ENCODE measurements around the gene YBX3. TPM values are rescaled to one million over a fixed set of nuclear protein-coding genes. Genes with fewer than 3 reads are reported as not detected.
"Not testable (repeated sequence)": the region's sequence is repeated elsewhere in the genome, so short reads cannot be mapped to it uniquely, and the experiment has no call there.

YBX3 gene
- total RNA-seq, 1 donor from 2014 or later: 494 TPM

GRCh38 chr12:10753059-10753458, 29.9 kb upstream of the YBX3 start:
- H3K27me3 Mint-ChIP-seq (ENCODE audit: unreplicated experiment): peaks cover 4% of the 10 kb centered on the region
- DNase-seq (ENCODE audit: low spot score): no peak
- no peak for TF ChIP-seq CTCF (IDR thresholded peaks at IDR 0.05; ENCODE audit: unreplicated experiment)
- peaks cover 5% of the 10 kb centered on the region for H3K9me3 Mint-ChIP-seq (ENCODE audit: unreplicated experiment)
- no peaks in the 10 kb centered on the region for H3K4me1 Mint-ChIP-seq (ENCODE audit: unreplicated experiment)
- no peak overlapping the region for H3K27ac Mint-ChIP-seq (ENCODE audit: unreplicated experiment)
- peaks cover 9% of the 10 kb centered on the region for H3K36me3 Mint-ChIP-seq (ENCODE audit: low read depth, unreplicated experiment)
- H3K4me3 Mint-ChIP-seq (ENCODE audit: unreplicated experiment): no peak overlapping the region

- DNase-seq (ENCODE audit: low spot score): no peak
- Mint-ChIP-seq H3K9me3 (ENCODE audit: unreplicated experiment) (no peaks in the 10 kb centered on the region), H3K36me3 (ENCODE audit: low read depth, unreplicated experiment) (no peaks in the 10 kb centered on the region), H3K4me1 (ENCODE audit: unreplicated experiment) (no peaks in the 10 kb centered on the region), H3K27ac (ENCODE audit: unreplicated experiment) (peak overlapping the region; percentile 81), H3K27me3 (ENCODE audit: unreplicated experiment) (peaks cover 1% of the 10 kb centered on the region), H3K4me3 (ENCODE audit: unreplicated experiment) (peak overlapping the region; percentile 76)
- peak; percentile 25 for TF ChIP-seq CTCF (IDR thresholded peaks at IDR 0.05; ENCODE audit: unreplicated experiment)
Measured at GRCh38 chr12:10750385-10750727, 27.2 kb upstream of the YBX3 start.

- H3K27me3 Mint-ChIP-seq (ENCODE audit: unreplicated experiment): peaks cover 1% of the 10 kb centered on the region
- H3K27ac Mint-ChIP-seq (ENCODE audit: unreplicated experiment): peak overlapping the region; percentile 81
Measured at GRCh38 chr12:10749700-10750384, 26.7 kb upstream of the YBX3 start.

GRCh38 chr12:10747730-10748129, 24.6 kb upstream of the YBX3 start:
- Mint-ChIP-seq H3K27me3 (ENCODE audit: unreplicated experiment) (no peaks in the 10 kb centered on the region), H3K4me1 (ENCODE audit: unreplicated experiment) (no peaks in the 10 kb centered on the region), H3K27ac (ENCODE audit: unreplicated experiment) (no peak overlapping the region), H3K9me3 (ENCODE audit: unreplicated experiment) (no peaks in the 10 kb centered on the region), H3K36me3 (ENCODE audit: low read depth, unreplicated experiment) (no peaks in the 10 kb centered on the region), H3K4me3 (ENCODE audit: unreplicated experiment) (no peak overlapping the region)
- TF ChIP-seq CTCF (IDR thresholded peaks at IDR 0.05; ENCODE audit: unreplicated experiment): no peak
- no peak for DNase-seq (ENCODE audit: low spot score)

More at GRCh38 chr12:10749700-10750384, 26.7 kb upstream of the YBX3 start:
- H3K4me3 Mint-ChIP-seq (ENCODE audit: unreplicated experiment): peak overlapping the region; percentile 76
- H3K9me3 Mint-ChIP-seq (ENCODE audit: unreplicated experiment): no peaks in the 10 kb centered on the region
- peak; percentile 96 for TF ChIP-seq CTCF (IDR thresholded peaks at IDR 0.05; ENCODE audit: unreplicated experiment)
- H3K36me3 Mint-ChIP-seq (ENCODE audit: low read depth, unreplicated experiment): no peaks in the 10 kb centered on the region
- DNase-seq (ENCODE audit: low spot score): peak; percentile 78
- H3K4me1 Mint-ChIP-seq (ENCODE audit: unreplicated experiment): no peaks in the 10 kb centered on the region

- not testable (repeated sequence) for DNase-seq (ENCODE audit: low spot score); H3K27ac Mint-ChIP-seq (ENCODE audit: unreplicated experiment); H3K4me1 Mint-ChIP-seq (ENCODE audit: unreplicated experiment); H3K4me3 Mint-ChIP-seq (ENCODE audit: unreplicated experiment); H3K27me3 Mint-ChIP-seq (ENCODE audit: unreplicated experiment); H3K9me3 Mint-ChIP-seq (ENCODE audit: unreplicated experiment); H3K36me3 Mint-ChIP-seq (ENCODE audit: low read depth, unreplicated experiment)
Measured at GRCh38 chr12:10743420-10743819, 20.3 kb upstream of the YBX3 start.
